Testis (tissue), 3 donors: ENCODE measurements around the gene PIK3C3. TPM values are rescaled to one million over a fixed set of nuclear protein-coding genes. Genes with fewer than 3 reads are reported as not detected.

Experiments
- DNase-seq: peaks from one replicate; pipeline ENCODE4 v3.0.0-alpha.2; 2019
- H3K27ac ChIP-seq, 2 donors: fragments of 200-600 bp; sonication (generic); one replicate each; pipeline ENCODE4 v1.5.1; 2019
- H3K27me3 ChIP-seq: fragments of 200-600 bp; sonication (generic); one replicate; pipeline ENCODE4 v1.5.1; 2019
- H3K36me3 ChIP-seq: fragments of 200-600 bp; sonication (generic); one replicate; pipeline ENCODE4 v1.5.1; 2017; ENCODE audit warnings: low read depth; ENCODE audit errors: missing control alignments
- H3K4me1 ChIP-seq: fragments of 200-600 bp; sonication (generic); one replicate; pipeline ENCODE4 v1.5.1; 2019
- H3K4me3 ChIP-seq, 2 donors: fragments of 200-600 bp; sonication (generic); one replicate each; pipeline ENCODE4 v1.5.1; 2017 to 2019
- H3K9me3 ChIP-seq: fragments of 200-600 bp; sonication (generic); one replicate; pipeline ENCODE4 v1.5.1; 2017
- POLR2A ChIP-seq: fragments of 450-650 bp; IDR thresholded peaks from one replicate; pipeline ENCODE4 v1.6.1; 2017; ENCODE audit warnings: antibody characterized with exemption, mild to moderate bottlenecking, moderate library complexity
- whole genome bisulfite sequencing, 2 donors: methylation state at CpG; one replicate each; pipeline ENCODE4 v1.1.5; 2018; 5-methylcytosine and 5-hydroxymethylcytosine counted together
- intact Hi-C: fragments of 100-400 bp; cut with DNase I; formaldehyde crosslinking; loops from one replicate; pipeline ENCODE4 v1.15.1; 2023; ENCODE audit warnings: low total_unique reads
- polyA plus RNA-seq: library from polyadenylated mRNA; stranded (reverse); fragments of 350-450 nt; fragmentation: Illumina TruSeq; extraction: RNeasy Lipid Tissue Mini Kit (QIAGEN cat#74804); gene quantifications from one replicate; pipeline ENCODE4 v1.2.3, GENCODE V29; 2014; ENCODE audit warnings: low read depth, low replicate concordance; ENCODE audit not compliant: insufficient read depth
- total RNA-seq, 2 donors: library from RNA; depleted of rRNA; stranded (reverse); fragments of >200 nt; gene quantifications; one replicate each; pipeline ENCODE4 v1.2.3, GENCODE V29; 2016
- TF ChIP-seq, protein P1 (sequence below), 3 experiments: fragments of 450-650 bp in 2 of 3; fragments of 200-600 bp in 1 of 3; sonication (generic) in 1 of 3; IDR thresholded peaks; one replicate each; pipeline ENCODE4 v1.5.1; 2016 to 2019; ENCODE audit warnings: antibody characterized with exemption in 3 of 3, mild to moderate bottlenecking in 2 of 3, moderate library complexity in 1 of 3

PIK3C3 gene
- total and polyA plus RNA-seq, 3 donors from 2014 or later = 56.8 to 94.1 (median 75.1) TPM

DNA sequence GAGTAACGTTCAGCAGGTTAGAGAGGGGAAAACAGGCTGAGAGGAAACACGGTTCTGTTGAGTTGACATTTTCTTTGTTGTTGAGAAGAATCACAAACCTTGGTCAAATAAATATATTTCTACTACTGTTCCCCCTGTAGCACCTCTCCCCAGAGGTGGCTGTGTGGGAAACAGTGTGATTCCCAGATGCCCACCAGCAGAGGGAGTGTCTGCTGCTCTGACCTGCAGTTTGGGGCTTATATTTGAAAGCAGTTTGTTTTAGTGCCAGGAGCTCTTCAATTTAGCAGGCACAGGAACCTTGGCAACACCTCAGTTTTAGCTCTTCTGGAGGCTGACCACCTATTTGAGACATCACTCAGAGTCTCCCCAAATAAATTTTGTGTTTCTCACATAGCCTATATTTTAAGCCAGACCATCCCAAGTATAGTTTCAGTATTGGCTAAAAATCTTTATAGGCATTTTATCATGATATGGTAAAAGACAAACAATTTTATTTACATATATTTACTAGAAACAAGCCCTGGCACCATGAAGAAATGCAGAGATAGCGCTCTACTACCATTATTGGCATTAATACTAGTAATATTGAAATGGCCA lies 75.7 kb downstream of the PIK3C3 start:
- no peaks in the 10 kb centered on the region for H3K27me3 ChIP-seq
- TF ChIP-seq, protein P1, sequence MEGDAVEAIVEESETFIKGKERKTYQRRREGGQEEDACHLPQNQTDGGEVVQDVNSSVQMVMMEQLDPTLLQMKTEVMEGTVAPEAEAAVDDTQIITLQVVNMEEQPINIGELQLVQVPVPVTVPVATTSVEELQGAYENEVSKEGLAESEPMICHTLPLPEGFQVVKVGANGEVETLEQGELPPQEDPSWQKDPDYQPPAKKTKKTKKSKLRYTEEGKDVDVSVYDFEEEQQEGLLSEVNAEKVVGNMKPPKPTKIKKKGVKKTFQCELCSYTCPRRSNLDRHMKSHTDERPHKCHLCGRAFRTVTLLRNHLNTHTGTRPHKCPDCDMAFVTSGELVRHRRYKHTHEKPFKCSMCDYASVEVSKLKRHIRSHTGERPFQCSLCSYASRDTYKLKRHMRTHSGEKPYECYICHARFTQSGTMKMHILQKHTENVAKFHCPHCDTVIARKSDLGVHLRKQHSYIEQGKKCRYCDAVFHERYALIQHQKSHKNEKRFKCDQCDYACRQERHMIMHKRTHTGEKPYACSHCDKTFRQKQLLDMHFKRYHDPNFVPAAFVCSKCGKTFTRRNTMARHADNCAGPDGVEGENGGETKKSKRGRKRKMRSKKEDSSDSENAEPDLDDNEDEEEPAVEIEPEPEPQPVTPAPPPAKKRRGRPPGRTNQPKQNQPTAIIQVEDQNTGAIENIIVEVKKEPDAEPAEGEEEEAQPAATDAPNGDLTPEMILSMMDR (IDR thresholded peaks at IDR 0.05) = peak in 2 of 3 experiments; percentile 14 to 26
- no peak for TF ChIP-seq POLR2A
- no peaks in the 10 kb centered on the region for H3K4me1 ChIP-seq
- DNase-seq = peak; percentile 21
- WGBS, 2 donors = 80 to 88% methylated on average over 3 of the region's 3 CpGs
- H3K36me3 ChIP-seq = no peaks in the 10 kb centered on the region
- no peak overlapping the region for H3K4me3 ChIP-seq
- no peak overlapping the region for H3K27ac ChIP-seq
- intact Hi-C loops = no loop called here
- H3K9me3 ChIP-seq = no peaks in the 10 kb centered on the region

DNA sequence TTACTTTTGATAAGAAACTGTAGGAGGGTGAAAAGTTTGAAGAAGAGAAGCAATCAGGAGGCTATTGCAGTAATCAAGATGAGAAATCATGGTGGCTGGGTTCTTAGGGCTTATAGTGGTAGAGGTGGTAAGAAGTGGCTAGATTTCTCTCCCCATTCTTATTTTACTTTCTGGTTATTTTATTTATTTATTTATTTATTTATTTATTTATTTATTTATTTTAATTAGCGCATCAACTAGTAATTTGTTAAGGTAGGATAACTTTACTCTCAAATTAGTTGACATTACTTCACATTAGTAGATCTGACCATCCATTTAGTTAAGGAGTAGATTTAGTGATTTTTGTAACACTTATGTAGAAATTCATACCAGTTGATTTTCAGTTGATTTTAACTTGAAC lies 77.4 kb downstream of the PIK3C3 start:
- Histone ChIP-seq H3K27ac (no peak overlapping the region), H3K4me3 (no peak overlapping the region), H3K4me1 (no peaks in the 10 kb centered on the region), H3K27me3 (no peaks in the 10 kb centered on the region), H3K36me3 (no peaks in the 10 kb centered on the region), H3K9me3 (no peaks in the 10 kb centered on the region)
- intact Hi-C loops = no loop called here
- TF ChIP-seq, protein P1 (IDR thresholded peaks at IDR 0.05) = no peak
- no peak for TF ChIP-seq POLR2A
- DNase-seq = no peak
- 96 to 100% methylated on average over 1 of the region's 1 CpG for WGBS, 2 donors

DNA sequence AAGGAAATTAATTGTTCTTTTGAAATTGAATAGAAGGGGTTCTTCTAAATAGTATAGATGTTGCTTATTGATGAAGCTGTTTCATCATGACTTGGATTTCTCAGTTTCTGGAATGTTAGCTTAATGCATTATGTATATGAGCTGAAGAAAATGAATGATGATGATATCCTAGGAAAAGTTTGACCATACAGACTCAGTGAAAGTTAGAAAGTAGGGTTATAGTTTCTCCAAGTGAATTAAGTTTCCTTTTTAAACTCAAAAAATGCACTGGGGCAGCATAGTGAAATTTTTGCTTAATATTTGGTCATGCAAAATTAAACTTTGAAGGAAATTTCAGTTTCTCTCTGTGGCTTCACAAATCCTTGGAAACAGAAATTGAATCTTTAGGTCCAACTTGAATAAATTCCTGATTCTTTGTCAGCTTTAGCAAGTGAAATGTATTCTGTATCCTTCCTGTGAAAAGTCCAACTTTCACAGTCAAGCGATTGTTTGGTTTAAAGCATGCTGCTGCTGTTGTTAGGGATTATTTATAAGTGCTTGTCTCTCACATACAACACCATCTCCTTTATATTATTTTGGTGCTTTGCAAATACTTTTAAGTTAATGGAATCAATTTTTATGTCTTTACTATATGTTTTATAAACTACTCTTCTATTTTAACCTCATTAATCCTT lies 78.2 kb downstream of the PIK3C3 start:
- intact Hi-C loops = no loop called here
- Histone ChIP-seq H3K4me1 (no peaks in the 10 kb centered on the region), H3K9me3 (no peaks in the 10 kb centered on the region), H3K36me3 (no peaks in the 10 kb centered on the region), H3K27me3 (no peaks in the 10 kb centered on the region), H3K4me3 (no peak overlapping the region), H3K27ac (no peak overlapping the region)
- no peak for DNase-seq
- WGBS, 2 donors = 89 to 100% methylated on average over 1 of the region's 1 CpG
- TF ChIP-seq POLR2A = no peak
- TF ChIP-seq, protein P1 (IDR thresholded peaks at IDR 0.05) = no peak

DNA sequence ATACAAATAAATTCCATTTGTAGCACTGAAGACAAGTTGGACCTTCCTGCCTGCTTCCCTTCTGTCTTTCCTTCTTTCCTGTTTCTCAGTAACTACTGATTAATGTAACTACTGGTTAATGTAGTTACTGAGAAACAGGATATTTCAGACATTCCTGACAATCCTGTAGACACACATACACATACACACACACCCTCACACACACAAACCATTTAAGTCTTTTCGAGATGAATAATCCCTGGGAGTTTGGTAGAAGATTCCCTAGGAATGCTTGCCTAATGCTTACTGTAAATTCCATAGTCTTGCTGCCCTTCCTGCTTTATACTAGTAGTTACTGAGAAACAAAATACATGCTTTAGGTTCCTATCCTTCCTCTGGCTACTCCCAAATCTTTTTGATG lies 83.9 kb downstream of the PIK3C3 start:
- H3K9me3 ChIP-seq = no peaks in the 10 kb centered on the region
- WGBS, 2 donors = 56 to 80% methylated on average over 1 of the region's 1 CpG

More for the DNA sequence above, 83.9 kb downstream of the PIK3C3 start:
- no peak overlapping the region for H3K27ac ChIP-seq
- no peaks in the 10 kb centered on the region for H3K36me3 ChIP-seq
- no peak overlapping the region for H3K4me3 ChIP-seq
- H3K4me1 ChIP-seq = no peaks in the 10 kb centered on the region
- no peak for DNase-seq
- intact Hi-C loops = no loop called here
- no peaks in the 10 kb centered on the region for H3K27me3 ChIP-seq
- TF ChIP-seq POLR2A = no peak
- TF ChIP-seq, protein P1 (IDR thresholded peaks at IDR 0.05) = no peak
